Suprapubic skin (tissue), 4 donors: ENCODE results near the gene CTNNA1. TPM values are rescaled to one million over a fixed set of nuclear protein-coding genes. Genes with fewer than 3 reads are reported as not detected.

Experiments used
- DNase-seq, 2 donors: peaks; one replicate each; pipeline ENCODE4 v3.0.0-alpha.2; 2019; ENCODE audit warnings: low spot score in 2 of 2
- H3K27ac ChIP-seq: fragments of 200-600 bp; sonication (generic); one replicate; pipeline ENCODE4 v1.5.1; 2019
- H3K27me3 ChIP-seq: fragments of 200-600 bp; sonication (generic); one replicate; pipeline ENCODE4 v1.5.1; 2019
- H3K36me3 ChIP-seq: fragments of 200-600 bp; sonication (generic); one replicate; pipeline ENCODE4 v1.5.1; 2019
- H3K4me1 ChIP-seq: fragments of 200-600 bp; sonication (generic); one replicate; pipeline ENCODE4 v1.5.1; 2019
- H3K4me3 ChIP-seq: fragments of 200-600 bp; sonication (generic); one replicate; pipeline ENCODE4 v1.5.1; 2019; ENCODE audit warnings: mild to moderate bottlenecking
- H3K9me3 ChIP-seq: fragments of 200-600 bp; sonication (generic); one replicate; pipeline ENCODE4 v1.5.1; 2019
- CTCF ChIP-seq, 2 donors: fragments of 200-600 bp in 1 of 2; fragments of 450-650 bp in 1 of 2; sonication (generic) in 1 of 2; IDR thresholded peaks; one replicate each; pipeline ENCODE4 v1.5.1; 2016 to 2019; ENCODE audit warnings: antibody characterized with exemption in 2 of 2, mild to moderate bottlenecking in 1 of 2, moderate library complexity in 1 of 2
- EP300 ChIP-seq: sonication (generic); formaldehyde crosslinking; IDR thresholded peaks from one replicate; pipeline ENCODE4 v1.6.1; 2017; ENCODE audit warnings: antibody characterized with exemption
- POLR2A ChIP-seq, 2 donors: fragments of 450-650 bp; IDR thresholded peaks; one replicate each; pipeline ENCODE4 v1.6.1; 2017; ENCODE audit warnings: antibody characterized with exemption in 2 of 2, mild to moderate bottlenecking in 2 of 2, moderate library complexity in 2 of 2
- POLR2AphosphoS5 ChIP-seq, 3 donors: sonication (generic); formaldehyde crosslinking; IDR thresholded peaks; one replicate each; pipeline ENCODE4 v1.6.1; 2017; ENCODE audit warnings: antibody characterized with exemption in 3 of 3
- WGBS: methylation state at CpG from one replicate; pipeline ENCODE4 v1.1.5; 2018; 5-methylcytosine and 5-hydroxymethylcytosine counted together
- total RNA-seq, 4 donors: library from RNA; depleted of rRNA; stranded (reverse); fragments of >200 nt; gene quantifications; one replicate each; pipeline ENCODE4 v1.1.0, GENCODE V29; 2016

The CTNNA1 gene
- total RNA-seq, 4 donors from 2014 or later, result 260 to 332 (median 279) TPM

- WGBS, result 88% methylated on average over 1 of the region's 1 CpG
- no peaks in the 10 kb centered on the region for H3K9me3 ChIP-seq
- DNase-seq, result no peak
- H3K27me3 ChIP-seq, result no peaks in the 10 kb centered on the region
- peaks cover 11% of the 10 kb centered on the region for H3K36me3 ChIP-seq
- TF ChIP-seq POLR2AphosphoS5 (IDR thresholded peaks at IDR 0.05), result no peak
- no peak for TF ChIP-seq POLR2A (IDR thresholded peaks at IDR 0.05)
- TF ChIP-seq CTCF (IDR thresholded peaks at IDR 0.05), result no peak
- no peak for TF ChIP-seq EP300
- no peak overlapping the region for H3K4me3 ChIP-seq
- H3K4me1 ChIP-seq, result peaks cover 25% of the 10 kb centered on the region
- no peak overlapping the region for H3K27ac ChIP-seq
Measured at GRCh38 chr5:138790684-138791083, 37.5 kb downstream of the CTNNA1 start.

- TF ChIP-seq POLR2AphosphoS5 (IDR thresholded peaks at IDR 0.05) (no peak), CTCF (IDR thresholded peaks at IDR 0.05) (no peak), POLR2A (IDR thresholded peaks at IDR 0.05) (no peak), EP300 (no peak)
- Histone ChIP-seq H3K27ac (no peak overlapping the region), H3K9me3 (no peaks in the 10 kb centered on the region), H3K36me3 (no peaks in the 10 kb centered on the region), H3K4me1 (peaks cover 25% of the 10 kb centered on the region), H3K4me3 (no peak overlapping the region), H3K27me3 (no peaks in the 10 kb centered on the region)
- WGBS, result 53% methylated on average over 4 of the region's 4 CpGs
- no peak for DNase-seq
Measured at GRCh38 chr5:138792195-138792790, 39.1 kb downstream of the CTNNA1 start.

- no peak overlapping the region for H3K4me3 ChIP-seq
Measured at GRCh38 chr5:138793575-138793974, 40.4 kb downstream of the CTNNA1 start.

GRCh38 chr5:138803285-138803684 lies 50.1 kb downstream of the CTNNA1 start:
- Histone ChIP-seq H3K4me1 (peaks cover 4% of the 10 kb centered on the region), H3K9me3 (no peaks in the 10 kb centered on the region), H3K27me3 (no peaks in the 10 kb centered on the region), H3K4me3 (no peak overlapping the region), H3K36me3 (no peaks in the 10 kb centered on the region), H3K27ac (no peak overlapping the region)
- DNase-seq, result no peak
- 85% methylated on average over 3 of the region's 3 CpGs for WGBS
- no peak for TF ChIP-seq CTCF (IDR thresholded peaks at IDR 0.05)
- TF ChIP-seq POLR2AphosphoS5 (IDR thresholded peaks at IDR 0.05), result no peak
- TF ChIP-seq POLR2A (IDR thresholded peaks at IDR 0.05), result no peak
- no peak for TF ChIP-seq EP300

More at GRCh38 chr5:138793575-138793974, 40.4 kb downstream of the CTNNA1 start:
- Histone ChIP-seq H3K27me3 (no peaks in the 10 kb centered on the region), H3K9me3 (no peaks in the 10 kb centered on the region), H3K4me1 (peaks cover 32% of the 10 kb centered on the region), H3K27ac (no peak overlapping the region), H3K36me3 (no peaks in the 10 kb centered on the region)
- TF ChIP-seq POLR2AphosphoS5 (IDR thresholded peaks at IDR 0.05) (no peak), EP300 (no peak), POLR2A (IDR thresholded peaks at IDR 0.05) (no peak), CTCF (IDR thresholded peaks at IDR 0.05) (no peak)
- no peak for DNase-seq

- H3K27ac ChIP-seq, result no peak overlapping the region
- no peak for DNase-seq
- peaks cover 3% of the 10 kb centered on the region for H3K4me1 ChIP-seq
- no peak overlapping the region for H3K4me3 ChIP-seq
- no peaks in the 10 kb centered on the region for H3K27me3 ChIP-seq
- no peaks in the 10 kb centered on the region for H3K9me3 ChIP-seq
- 71% methylated on average over 1 of the region's 1 CpG for WGBS
- no peaks in the 10 kb centered on the region for H3K36me3 ChIP-seq
- TF ChIP-seq EP300 (no peak), CTCF (IDR thresholded peaks at IDR 0.05) (no peak), POLR2AphosphoS5 (IDR thresholded peaks at IDR 0.05) (no peak), POLR2A (IDR thresholded peaks at IDR 0.05) (no peak)
Measured at GRCh38 chr5:138803935-138804334, 50.7 kb downstream of the CTNNA1 start.
